ENCODE results near the gene NDUFS7.
A peak's percentile ranks its signal among the peaks of the same experiment; 100 is the strongest.

NDUFS7 gene

GRCh38 chr19:1424192-1424955, 40.7 kb downstream of the NDUFS7 start:
- DNase-seq (ENCODE audit: low read depth, low spot score): no peak
- no peak overlapping the region for H3K4me3 ChIP-seq (ENCODE audit: low read length)

- no peak for DNase-seq (ENCODE audit: low read depth, low spot score)
Measured at GRCh38 chr19:1425102-1425837, 41.6 kb downstream of the NDUFS7 start.

GRCh38 chr19:1425902-1426301, 42.2 kb downstream of the NDUFS7 start:
- no peak overlapping the region for H3K4me3 ChIP-seq (ENCODE audit: low read length)
- no peak for DNase-seq (ENCODE audit: low read depth, low spot score)

More at GRCh38 chr19:1425102-1425837, 41.6 kb downstream of the NDUFS7 start:
- H3K4me3 ChIP-seq (ENCODE audit: low read length): no peak overlapping the region

- H3K4me3 ChIP-seq (ENCODE audit: low read length): no peak overlapping the region
- no peak for DNase-seq (ENCODE audit: low read depth, low spot score)
Measured at GRCh38 chr19:1426736-1427135, 43.0 kb downstream of the NDUFS7 start.

GRCh38 chr19:1427221-1427920, 43.7 kb downstream of the NDUFS7 start:
- no peak overlapping the region for H3K4me3 ChIP-seq (ENCODE audit: low read length)
- DNase-seq (ENCODE audit: low read depth, low spot score): no peak

GRCh38 chr19:1428738-1429391, 45.2 kb downstream of the NDUFS7 start:
- H3K4me3 ChIP-seq (ENCODE audit: low read length): no peak overlapping the region
- no peak for DNase-seq (ENCODE audit: low read depth, low spot score)

- no peak for DNase-seq (ENCODE audit: low read depth, low spot score)
- H3K4me3 ChIP-seq (ENCODE audit: low read length): no peak overlapping the region
Measured at GRCh38 chr19:1429750-1430149, 46.0 kb downstream of the NDUFS7 start.

- no peak for DNase-seq (ENCODE audit: low read depth, low spot score)
- no peak overlapping the region for H3K4me3 ChIP-seq (ENCODE audit: low read length)
Measured at GRCh38 chr19:1430246-1430645, 46.5 kb downstream of the NDUFS7 start.

- no peak for DNase-seq (ENCODE audit: low read depth, low spot score)
Measured at GRCh38 chr19:1431759-1432506, 48.2 kb downstream of the NDUFS7 start.

GRCh38 chr19:1432507-1432887, 48.8 kb downstream of the NDUFS7 start:
- no peak for DNase-seq (ENCODE audit: low read depth, low spot score)
- H3K4me3 ChIP-seq (ENCODE audit: low read length): no peak overlapping the region

More at GRCh38 chr19:1431759-1432506, 48.2 kb downstream of the NDUFS7 start:
- H3K4me3 ChIP-seq (ENCODE audit: low read length): no peak overlapping the region

GRCh38 chr19:1433119-1434039, 49.7 kb downstream of the NDUFS7 start:
- DNase-seq (ENCODE audit: low read depth, low spot score): no peak
- H3K4me3 ChIP-seq (ENCODE audit: low read length): no peak overlapping the region

- H3K4me3 ChIP-seq (ENCODE audit: low read length): no peak overlapping the region
- DNase-seq (ENCODE audit: low read depth, low spot score): no peak
Measured at GRCh38 chr19:1434040-1434366, 50.3 kb downstream of the NDUFS7 start.

- no peak overlapping the region for H3K4me3 ChIP-seq (ENCODE audit: low read length)
- DNase-seq (ENCODE audit: low read depth, low spot score): no peak
Measured at GRCh38 chr19:1434577-1435060, 50.9 kb downstream of the NDUFS7 start.

- DNase-seq (ENCODE audit: low read depth, low spot score): no peak
- no peak overlapping the region for H3K4me3 ChIP-seq (ENCODE audit: low read length)
Measured at GRCh38 chr19:1435378-1435989, 51.8 kb downstream of the NDUFS7 start.

- DNase-seq (ENCODE audit: low read depth, low spot score): no peak
- H3K4me3 ChIP-seq (ENCODE audit: low read length): peak overlapping the region; percentile 89
Measured at GRCh38 chr19:1437609-1438008, 53.9 kb downstream of the NDUFS7 start.

GRCh38 chr19:1438035-1438932, 54.6 kb downstream of the NDUFS7 start, which contains the start of gene RPS15:
TSS of gene RPS15 (plus strand) at chr19:1438396. CDS start at chr19:1438426, 30 bp downstream.
- H3K4me3 ChIP-seq (ENCODE audit: low read length): peak within 1 kb of the TSS; percentile 89
- DNase-seq (ENCODE audit: low read depth, low spot score): peak; percentile 92

All from Jurkat, Clone E6-1 (cell line).